NK-92 (cell line): Measurements from ENCODE around the gene NECTIN1.

Experiments used
- DNase-seq: peaks from one replicate; lab custom pipeline; 2025; ENCODE audit not compliant: unreplicated experiment; lab: John Stamatoyannopoulos, UW

NECTIN1 gene

DNA sequence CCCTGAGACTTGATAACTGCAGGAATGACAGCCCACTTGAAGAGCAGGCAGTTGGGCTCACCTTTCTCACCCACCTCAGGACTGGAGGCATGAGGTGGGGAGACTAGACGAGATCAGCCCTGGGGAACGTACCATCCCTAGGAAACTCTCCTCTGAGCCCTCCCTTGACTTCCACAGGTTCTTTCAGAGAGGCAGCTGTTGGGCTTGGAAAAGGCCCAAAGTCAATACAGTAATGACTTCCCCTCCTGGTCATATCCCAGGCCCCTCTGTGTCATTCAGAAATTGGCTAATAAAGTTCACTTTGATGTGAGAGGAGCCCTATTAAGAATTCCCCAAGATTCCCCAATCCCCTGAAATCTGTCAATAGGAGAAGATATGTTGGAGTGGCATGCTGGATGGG is 5.8 kb upstream of the NECTIN1 start:
- DNase-seq = no peak

DNA sequence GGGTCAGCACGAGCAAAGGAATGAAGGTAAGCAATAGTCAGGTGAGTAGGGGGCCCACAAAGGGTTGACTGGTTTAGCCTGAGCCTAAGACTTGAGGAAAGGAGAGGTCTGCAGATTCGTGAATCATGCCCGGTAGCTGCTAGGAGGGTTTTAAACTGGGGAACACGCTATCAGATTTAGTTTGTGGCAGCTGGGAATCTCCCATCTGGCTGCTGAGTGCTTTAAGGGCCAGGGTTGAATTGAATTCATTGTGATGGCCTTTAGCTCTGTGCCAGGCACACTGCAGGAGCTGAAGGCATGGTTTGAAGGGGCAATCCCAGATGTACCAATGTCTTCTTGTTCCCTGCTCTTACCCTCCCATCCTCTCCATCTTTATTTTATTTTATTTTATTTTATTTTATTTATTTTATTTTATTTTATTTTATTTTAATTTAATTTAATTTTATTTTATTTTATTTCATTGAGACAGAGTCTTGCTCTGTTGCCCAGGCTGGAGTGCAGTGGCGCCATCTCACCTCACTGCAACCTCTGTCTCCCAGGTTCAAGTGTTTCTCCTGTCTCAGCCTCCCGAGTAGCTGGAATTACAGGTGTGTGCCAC is 1.9 kb upstream of the NECTIN1 start:
- no peak for DNase-seq

DNA sequence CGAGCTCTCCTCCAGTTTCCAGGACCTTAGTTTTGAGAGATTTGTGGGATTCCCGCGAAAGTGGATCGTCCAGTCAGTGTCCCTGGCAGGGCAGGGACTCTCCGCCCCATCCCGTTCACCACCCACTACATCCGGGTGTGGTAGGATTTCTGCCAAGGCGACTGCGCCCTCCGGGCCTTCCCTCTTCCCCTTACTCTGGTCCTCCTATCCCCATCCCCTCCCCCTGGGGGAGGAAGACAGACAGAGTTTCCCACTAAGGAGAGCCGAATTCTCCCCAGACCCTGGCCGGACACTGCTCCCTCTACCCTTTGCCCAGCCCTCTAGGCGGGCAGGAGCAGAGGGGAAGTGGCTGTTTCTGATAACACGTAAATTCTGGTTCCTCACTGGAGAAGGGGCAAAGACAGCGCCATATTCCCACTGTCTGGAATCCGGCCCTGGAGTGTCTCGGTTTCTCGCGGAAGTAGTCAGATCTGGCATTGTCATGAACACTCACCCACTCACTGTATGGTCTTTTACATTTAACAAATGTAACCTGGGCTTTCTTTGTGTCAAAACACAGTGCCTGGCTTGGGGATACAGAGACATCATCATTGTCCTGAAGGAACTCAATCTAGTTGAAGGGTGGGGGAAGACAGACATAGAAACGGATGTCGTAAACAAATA is 1.1 kb upstream of the NECTIN1 start:
- DNase-seq = no peak

DNA sequence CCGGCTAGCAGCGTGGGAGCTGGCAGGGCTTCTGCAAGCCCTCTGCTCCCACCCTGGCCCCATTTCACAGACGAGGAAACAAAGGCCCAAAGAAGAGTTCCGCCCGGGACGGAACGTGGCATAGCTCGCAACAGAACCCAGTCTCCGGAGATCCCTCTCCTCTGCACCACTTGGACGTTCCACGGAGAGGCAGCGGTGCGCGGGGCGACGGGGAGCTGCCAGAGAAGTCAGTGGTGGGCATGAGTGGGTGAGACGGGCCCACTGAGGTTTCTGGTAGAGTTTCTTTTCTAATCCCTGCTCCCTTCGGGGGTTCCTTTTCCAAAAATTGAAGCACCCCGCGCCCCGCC is 554 bp upstream of the NECTIN1 start:
- DNase-seq = no peak

DNA sequence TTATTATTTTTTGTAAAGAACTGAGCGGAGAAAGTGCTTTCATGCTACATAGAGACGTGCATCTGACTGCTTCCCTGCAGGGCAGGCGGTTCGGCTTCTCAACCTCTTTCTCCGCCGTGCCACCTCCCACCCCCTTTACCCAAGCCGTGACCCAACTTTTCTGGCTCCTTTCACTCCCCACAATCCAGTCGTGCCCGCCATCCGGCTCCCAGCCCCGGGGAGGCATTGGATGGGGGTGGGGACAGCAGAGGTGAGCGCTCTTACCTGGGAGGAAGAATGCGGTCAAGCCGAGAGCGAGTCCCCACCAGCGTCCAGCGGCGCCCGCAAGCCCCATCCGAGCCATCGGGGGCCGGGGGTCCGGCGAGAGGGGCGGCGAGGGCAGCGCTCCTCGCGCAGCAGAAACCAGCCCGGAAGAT is 781 bp downstream of the NECTIN1 start:
- no peak for DNase-seq

DNA sequence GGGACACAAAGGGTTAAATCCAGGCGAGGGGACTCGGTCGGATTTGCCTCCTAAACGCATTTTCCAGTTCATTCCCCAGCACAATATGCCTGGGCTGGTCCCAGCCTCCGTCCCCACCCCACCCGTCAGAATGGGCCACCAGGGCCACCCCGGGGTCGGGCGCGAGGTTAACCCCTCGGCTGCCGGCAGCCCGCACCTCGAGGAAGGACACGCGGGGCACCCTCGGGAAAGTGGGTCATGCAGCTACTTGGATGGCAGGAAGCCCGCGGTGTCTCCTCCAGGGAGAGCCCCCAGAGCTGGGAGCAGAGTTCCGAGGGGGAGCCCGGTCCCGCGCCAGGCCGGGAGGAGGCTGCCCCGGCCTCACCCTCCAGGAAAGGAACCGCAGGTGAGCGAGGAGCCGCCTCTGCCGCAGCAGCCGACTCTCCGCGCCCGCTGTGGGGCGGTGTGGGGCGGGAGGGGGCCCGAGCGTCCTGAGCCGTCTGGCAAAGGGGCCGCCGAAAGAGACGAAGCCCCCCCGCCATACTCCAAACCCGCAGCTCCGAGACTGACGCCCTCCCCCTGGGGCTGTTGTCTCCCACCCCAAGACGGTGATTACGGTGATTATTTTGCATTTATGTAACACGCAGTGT is 1.4 kb downstream of the NECTIN1 start:
- no peak for DNase-seq

DNA sequence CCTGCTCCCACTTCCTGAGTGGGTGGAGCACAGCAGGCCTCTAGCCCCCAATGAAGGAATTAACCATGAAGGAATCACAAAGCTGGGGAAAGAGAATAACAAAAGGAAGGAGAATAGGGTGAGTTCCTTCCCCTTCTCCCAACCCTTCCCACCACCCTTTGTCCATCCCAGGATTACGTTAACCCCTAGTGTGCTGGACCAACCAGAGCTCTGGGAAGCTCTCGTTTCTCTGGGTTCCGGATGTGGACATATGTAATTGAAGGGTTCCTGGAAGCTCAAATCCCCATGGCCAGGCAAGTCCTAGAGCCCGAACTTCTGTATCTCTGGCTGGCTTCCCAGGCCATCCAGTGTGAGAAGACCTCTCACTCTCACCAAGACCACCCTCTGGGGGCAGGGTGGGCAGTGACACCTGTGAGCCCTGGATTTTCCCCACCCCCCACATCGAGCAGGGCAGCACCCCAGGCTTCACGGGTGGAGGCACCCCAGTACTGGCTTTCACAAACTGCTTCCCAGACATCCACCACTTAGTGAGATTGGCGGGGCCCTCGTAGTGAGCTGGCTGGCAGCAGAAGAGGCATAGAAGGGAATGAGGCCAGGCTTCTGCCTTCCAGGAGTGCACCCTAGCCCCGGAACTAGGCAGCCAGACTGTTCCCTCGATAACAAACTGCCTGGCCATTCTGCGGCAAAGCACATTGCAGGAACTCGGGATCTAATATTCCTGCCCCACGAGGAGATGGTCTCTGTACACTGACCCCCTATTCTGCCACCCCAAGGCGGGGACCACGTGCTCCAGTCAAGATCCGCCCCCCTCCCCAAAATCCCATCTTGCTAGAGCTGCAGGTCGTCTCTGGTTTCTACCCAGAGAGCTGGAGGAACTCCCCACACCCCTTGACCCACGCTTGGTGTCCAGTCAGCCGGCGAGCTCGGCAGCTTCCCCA is 2.1 kb downstream of the NECTIN1 start:
- no peak for DNase-seq

DNA sequence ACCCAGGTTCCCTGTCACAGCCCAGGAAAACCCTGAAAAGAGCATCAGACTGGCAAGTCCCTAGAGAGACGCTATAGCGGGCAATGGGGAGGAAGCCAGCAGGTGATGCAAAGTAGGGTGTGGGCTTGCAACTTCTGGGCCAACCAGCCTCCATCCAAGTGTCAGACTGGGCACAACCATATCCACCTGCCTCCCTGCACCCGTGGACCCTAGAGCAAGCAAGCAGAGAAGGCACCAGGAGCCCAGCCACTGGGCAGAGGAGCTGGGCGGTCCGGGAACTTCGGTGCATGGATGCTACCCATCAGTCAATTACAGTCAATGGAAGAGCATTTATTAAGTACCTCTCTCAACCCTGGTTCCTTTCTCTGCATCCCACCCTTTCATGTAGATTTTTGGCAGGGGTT is 2.8 kb downstream of the NECTIN1 start:
- DNase-seq = no peak

DNA sequence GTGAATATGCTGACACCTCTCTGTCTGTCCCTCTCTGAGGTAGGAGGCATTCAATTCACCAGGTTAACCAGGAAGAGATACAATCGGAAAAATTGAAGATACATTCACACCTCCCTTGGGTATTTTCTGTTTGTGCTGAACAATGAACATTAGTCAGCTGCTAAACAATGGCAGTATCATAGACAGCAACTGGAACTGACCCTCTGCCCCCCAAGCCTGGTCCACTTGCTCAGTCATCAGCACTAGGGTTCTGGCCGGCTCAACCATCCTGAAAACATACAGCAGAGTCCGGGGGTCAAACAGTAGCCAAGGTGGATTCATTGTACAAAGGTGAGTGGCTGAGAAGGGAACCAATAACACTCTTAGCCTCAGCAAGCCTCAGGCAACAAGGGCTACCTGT is 4.0 kb downstream of the NECTIN1 start:
- DNase-seq = no peak

DNA sequence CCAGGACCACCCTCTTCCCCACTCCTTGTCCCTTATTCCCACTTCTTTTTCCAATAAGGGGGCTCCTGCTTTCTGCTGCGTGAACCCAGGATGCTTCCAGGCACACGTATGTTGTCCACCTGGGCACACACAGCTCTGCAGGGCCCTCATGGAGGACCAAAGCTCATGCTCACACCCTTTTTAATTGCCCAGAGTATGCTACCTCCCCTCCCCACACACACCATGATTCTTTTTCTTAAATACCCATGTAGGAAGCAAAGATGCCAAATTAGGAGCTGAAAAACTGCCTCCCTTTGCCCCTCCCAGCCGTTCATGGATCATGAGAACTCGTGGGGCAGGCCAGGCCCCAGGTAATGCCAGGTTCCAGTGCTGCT is 5.1 kb downstream of the NECTIN1 start:
- no peak for DNase-seq

DNA sequence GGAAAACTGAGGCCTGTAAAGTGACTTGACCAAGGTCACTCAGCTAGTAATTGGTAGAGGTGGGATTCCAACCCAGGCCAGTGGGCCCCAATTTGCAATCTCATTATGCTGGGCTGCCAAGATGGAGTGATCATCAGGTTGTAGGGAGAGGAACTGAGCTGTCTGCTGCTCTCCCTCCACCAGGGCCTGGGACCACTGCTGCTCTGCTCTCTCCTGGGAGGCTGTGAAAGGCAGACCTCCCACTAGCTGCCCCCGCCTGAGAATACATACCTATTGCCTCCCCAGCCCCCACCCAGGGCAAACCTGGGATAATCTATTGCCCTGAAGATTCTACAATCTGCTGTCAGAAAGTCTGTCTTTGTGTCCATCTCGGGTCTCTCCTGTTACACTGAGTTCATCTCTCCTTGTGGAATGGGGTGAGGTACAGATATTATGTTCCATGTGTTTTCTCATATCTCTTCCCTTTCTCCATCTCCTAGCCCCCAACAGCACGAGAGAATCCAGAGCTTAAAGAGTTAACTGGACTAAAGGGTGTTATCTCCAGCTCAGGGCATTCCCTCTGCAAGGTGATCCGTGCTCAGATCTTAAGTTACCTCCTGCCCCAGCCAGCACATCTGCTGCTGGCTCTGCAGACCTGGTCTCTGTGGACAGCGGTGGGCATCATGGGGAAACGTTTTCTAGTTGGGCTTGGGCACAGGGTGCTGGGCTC is 5.6 kb downstream of the NECTIN1 start:
- DNase-seq = no peak

DNA sequence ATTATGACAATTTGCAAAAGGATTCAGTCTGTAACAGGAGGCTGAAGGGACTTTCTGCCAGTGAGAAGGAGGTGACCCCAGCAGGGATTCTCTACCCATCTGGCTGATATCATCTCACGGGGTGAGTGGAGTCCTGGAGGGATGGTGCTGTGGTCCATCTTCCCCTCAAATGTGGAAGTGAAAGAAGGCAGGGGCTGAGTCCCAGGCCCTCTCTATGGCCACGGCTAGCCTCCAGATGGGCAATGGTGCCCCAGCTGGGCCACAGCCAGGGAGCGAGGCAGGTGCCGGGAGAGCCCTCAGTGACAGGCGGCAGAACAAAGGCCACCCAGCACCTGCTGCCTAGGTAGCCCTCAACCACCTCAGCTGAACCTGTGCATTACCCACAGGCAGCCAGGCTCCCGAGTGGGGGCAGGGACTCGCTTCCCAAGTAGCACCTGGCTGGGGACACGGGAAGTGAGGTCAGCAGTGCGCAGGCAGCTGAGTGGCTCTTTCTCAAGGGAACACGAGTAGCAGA is 6.7 kb downstream of the NECTIN1 start:
- no peak for DNase-seq

DNA sequence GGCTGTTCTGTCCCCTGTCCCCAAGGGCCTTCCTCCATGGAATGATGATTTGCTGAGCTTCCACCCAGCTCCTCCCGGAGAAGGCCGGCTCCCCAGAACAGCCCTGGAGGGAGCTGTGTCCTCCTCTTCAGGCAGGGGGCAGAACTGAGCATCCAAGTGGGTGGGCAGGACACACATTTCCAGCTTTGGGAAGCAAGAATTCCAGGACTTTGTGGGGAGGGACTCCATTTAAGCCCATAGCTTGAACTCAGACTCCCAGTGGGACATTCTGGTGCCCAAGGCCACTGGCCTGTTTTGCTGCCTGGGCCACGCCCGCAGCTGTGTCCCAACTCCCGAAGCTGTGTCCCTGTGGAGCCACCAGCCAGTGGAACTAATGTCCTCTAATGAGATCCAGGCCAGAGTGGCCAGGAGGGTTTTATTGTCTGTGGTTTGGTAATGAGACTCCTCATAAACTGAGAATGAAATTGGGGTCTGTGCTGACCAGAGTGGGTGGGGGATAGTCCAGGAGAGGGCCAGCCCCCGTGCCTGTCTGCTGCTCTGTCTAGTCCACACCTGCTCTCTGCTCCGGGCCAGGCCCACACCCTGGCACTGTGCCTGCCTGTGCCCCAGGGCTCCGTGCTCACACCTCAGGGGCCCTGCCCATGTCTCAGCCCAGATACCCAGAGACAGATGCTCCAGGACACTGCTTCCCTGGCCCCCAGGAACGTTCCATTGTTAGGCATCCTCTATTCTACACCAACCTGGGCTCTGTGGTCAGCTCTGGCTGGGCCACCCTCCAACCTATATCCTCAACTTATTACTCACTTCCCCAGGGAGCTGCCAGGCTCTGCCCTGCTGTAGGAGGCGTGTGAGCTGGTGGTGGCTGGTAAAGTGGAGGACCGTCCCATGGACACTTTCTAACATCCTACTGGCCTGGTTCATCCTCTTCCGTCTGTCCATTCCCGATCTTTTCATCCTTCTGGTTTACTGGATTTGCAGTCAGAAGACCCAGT is 7.6 kb downstream of the NECTIN1 start:
- DNase-seq = no peak

DNA sequence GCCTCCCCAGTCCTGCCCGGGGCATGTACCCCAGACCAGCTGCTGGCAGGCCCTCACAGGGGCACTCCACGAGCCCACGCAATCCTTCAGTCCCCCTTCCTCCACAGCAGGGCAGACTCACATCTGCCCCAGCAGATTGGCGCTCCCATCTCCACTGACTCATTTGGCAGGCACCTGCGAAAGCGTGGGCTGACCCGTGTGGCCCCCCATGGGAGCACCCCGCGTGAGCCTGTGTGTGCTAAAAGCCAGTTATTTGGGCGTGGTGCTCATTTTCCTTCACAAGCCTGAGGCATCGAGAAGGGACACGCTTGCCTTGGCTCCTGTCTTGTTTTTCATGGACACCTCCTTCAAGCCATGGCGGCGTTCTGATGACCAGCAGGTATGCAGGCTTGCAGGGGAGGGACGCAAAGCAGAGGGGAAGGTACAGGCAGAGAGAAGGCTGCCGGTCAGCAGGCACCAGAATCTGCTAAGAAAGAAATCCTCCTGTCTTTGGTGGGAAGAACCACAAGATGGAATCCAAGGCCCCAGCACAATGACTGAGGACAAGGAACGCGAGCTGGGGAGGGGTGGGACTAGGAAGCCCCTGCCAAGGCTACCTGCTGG is 8.6 kb downstream of the NECTIN1 start:
- no peak for DNase-seq

DNA sequence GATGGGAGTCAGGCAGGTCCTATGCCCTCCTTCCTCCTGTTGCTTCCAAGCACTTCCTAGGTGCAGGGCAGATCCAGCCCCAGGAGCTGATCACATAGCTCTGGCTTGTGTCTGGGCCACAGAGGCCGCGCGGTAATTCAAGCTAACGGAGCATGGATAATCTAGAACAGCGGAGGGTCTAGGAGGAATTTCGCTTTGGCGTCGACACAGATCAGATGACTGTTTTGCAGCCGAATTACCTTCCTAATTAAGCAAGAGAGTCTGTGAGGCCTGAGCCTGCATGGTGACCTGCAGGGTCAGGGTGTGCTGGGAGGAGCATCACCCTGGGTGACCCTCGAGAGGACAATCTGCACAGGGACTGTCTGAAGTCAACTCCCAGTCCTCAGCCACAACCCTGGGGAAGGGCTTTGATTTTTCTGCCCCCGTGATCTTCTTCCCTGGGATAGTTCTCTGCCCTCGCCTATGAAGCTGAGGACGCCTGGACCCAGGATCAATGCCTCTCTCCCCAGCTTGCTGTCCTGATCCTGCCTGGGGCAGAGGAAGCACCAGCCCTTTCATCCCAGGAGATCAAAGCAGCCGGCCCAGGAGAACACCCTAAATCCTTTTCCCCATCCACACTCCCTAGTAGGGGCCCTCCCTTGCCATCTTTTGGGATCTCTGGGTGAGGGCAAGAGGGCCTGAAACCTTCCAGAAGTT is 11.0 kb downstream of the NECTIN1 start:
- no peak for DNase-seq

DNA sequence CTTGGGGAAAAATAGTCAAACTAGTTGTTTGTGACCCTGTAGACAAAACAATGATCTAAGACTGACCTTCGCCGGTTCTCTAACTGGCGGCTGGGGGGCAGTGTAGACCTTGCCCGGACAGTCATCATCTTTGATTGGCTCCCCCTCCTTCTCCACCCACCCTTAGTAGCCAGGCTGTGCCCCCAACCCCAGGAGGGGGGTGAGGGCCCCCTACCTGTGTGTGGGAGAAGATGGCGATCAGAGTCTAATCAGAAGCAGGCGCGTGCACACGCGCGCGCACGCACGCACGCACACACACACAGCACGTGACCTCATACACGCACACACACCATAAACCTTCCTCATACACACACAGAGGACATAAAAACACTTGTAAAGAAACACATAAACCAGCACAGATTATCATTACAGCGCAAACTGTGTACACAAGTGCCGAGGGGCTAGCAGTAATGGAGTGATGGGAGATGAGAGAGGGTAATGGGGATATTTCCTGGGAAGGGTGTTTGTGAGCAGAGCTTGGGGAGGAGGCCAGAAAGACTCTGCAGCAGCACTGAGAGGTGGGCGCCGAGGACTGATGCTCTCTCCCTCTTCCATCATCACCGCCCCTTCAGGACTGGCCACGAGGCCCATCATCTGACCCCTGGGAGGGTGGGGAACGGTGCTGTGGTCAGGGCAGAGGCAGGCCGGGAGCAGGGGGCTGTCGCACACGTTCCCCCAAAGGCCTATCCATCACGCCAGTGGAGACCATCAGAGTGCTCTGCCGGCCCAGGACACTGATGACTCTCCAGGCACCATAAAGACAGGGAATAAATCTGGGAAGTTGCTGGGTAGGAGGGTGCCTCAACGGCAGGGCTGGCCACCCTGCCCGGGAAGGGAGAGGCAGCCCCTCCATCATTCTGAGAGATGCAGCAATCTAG is 12.2 kb downstream of the NECTIN1 start:
- no peak for DNase-seq

DNA sequence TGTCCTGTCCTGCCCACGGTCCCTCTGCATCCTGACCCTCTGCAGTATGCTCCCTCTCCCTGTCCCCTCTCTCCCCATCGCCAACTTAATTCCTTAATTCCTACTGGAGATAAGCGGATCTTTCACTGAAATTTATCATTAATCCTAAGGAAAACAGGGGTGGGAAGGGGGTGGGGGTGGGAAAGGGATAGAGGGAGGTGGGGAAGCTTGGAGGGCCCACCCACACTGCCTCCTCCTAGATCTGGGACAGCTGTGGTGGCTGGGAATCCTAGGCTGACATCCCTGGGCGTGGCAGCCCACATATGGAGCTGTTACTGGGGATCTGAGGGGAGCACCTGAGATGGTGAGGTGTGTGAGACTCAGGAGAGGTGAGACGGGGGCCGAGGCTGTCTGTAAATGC is 14.4 kb downstream of the NECTIN1 start:
- no peak for DNase-seq

DNA sequence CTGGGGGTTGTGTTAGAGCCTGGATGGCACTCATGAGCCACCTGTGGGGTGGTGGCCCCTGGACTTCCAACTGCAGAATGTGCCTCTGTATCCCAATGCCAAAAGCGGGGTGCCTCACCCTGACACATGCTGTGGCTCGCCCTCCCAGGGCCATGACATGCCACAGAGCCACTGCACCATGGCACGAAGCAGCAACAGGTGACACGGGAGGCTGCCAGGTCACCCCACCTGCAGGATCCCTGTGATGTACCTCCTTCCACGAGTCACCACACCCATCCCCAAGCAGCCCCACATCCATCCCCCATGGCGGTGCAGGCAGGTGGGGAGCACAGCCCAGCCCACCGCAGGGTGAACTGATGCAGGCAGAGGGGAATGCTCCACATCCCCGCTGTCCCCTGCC is 14.8 kb downstream of the NECTIN1 start:
- no peak for DNase-seq
